HepG2 (cell line): ENCODE measurements around the gene MPO. TPM values are rescaled to one million over a fixed set of nuclear protein-coding genes. Genes with fewer than 3 reads are reported as not detected.

Experiments
- CAMTA2 ChIP-seq: sonication (generic); formaldehyde crosslinking; IDR thresholded peaks from 2 replicates; pipeline ENCODE4 v1.4.0; 2020; ENCODE audit warnings: mild to moderate bottlenecking, missing genetic modification reagents, borderline replicate concordance
- DR1 ChIP-seq: sonication (generic); formaldehyde crosslinking; IDR thresholded peaks from 2 replicates; pipeline ENCODE4 v1.8.0; 2021; ENCODE audit warnings: mild to moderate bottlenecking, missing genetic modification reagents, inconsistent platforms
- GATAD2A ChIP-seq: IDR thresholded peaks from 2 replicates; pipeline ENCODE4 v1.6.1; 2016
- GTF2F1 ChIP-seq: fragments of 150-350 bp; IDR thresholded peaks from 2 replicates; pipeline ENCODE4 v1.6.1; 2014; ENCODE audit warnings: low read length
- MED8 ChIP-seq: sonication (generic); formaldehyde crosslinking; IDR thresholded peaks from 2 replicates; pipeline ENCODE4 v1.8.1; 2023; ENCODE audit warnings: mild to moderate bottlenecking, missing genetic modification reagents; ENCODE audit not compliant: insufficient replicate concordance
- NR1H2 ChIP-seq: sonication (generic); formaldehyde crosslinking; IDR thresholded peaks from 2 replicates; pipeline ENCODE4 v1.8.1; 2022; ENCODE audit warnings: low read depth, missing genetic modification reagents, borderline replicate concordance
- SETDB1 ChIP-seq: sonication (generic); formaldehyde crosslinking; IDR thresholded peaks from 2 replicates; pipeline ENCODE4 v1.5.1; 2020; ENCODE audit warnings: missing genetic modification reagents, mild to moderate bottlenecking, borderline replicate concordance
- ZC3H13 ChIP-seq: sonication (generic); formaldehyde crosslinking; IDR thresholded peaks from 2 replicates; pipeline ENCODE4 v1.8.1; 2023; ENCODE audit warnings: mild to moderate bottlenecking, missing genetic modification reagents, moderate library complexity
- ZNF329 ChIP-seq: sonication (generic); formaldehyde crosslinking; IDR thresholded peaks from 2 replicates; pipeline ENCODE4 v1.9.0; 2021; ENCODE audit warnings: low read depth, mild to moderate bottlenecking, missing genetic modification reagents
- ZNF589 ChIP-seq: sonication (generic); formaldehyde crosslinking; conservative IDR thresholded peaks from 2 replicates; pipeline ENCODE4 v1.8.0; 2022; ENCODE audit warnings: mild to moderate bottlenecking, moderate library complexity, missing genetic modification reagents
- polyA plus RNA-seq, 8 experiments: library from polyadenylated mRNA; depleted of rRNA in 3 of 8; stranded (reverse) in 7 of 8; unstranded in 1 of 8; fragments of >200 nt; fragmentation: Illumina TruSeq in 4 of 8; extraction: Trizol in 4 of 8; gene quantifications; 2 replicates each; pipeline versions ENCODE4 v1.2.1 to v1.2.3, GENCODE V29; 2011 to 2016; ENCODE audit warnings: low read depth in 4 of 8, missing spikeins in 1 of 8, mixed read lengths in 1 of 8; ENCODE audit not compliant: insufficient read depth in 1 of 8
- total RNA-seq, 5 experiments: library from RNA; depleted of rRNA; stranded (reverse); fragments of >200 nt; fragmentation: Illumina TruSeq; extraction: Trizol; gene quantifications; 2 replicates each; pipeline ENCODE4 v1.2.3, GENCODE V29; 2016; ENCODE audit warnings: low read depth in 1 of 5
- TF ChIP-seq, protein P1 (sequence below), 2 experiments: fragments of 450-650 bp in 1 of 2; sonication (generic) in 1 of 2; formaldehyde crosslinking in 1 of 2; IDR thresholded peaks; 2 replicates each; pipeline versions ENCODE4 v1.6.1 to v1.8.0; 2016 to 2022; ENCODE audit warnings: antibody characterized with exemption in 1 of 2, mild to moderate bottlenecking in 1 of 2, missing genetic modification reagents in 1 of 2
- TF ChIP-seq, protein P2 (sequence below): sonication (generic); formaldehyde crosslinking; IDR thresholded peaks from 2 replicates; pipeline ENCODE4 v1.4.0; 2020; ENCODE audit warnings: missing genetic modification reagents, borderline replicate concordance
- TF ChIP-seq, protein P3 (sequence below): sonication (generic); formaldehyde crosslinking; IDR thresholded peaks from 2 replicates; pipeline ENCODE4 v1.5.0; 2020; ENCODE audit warnings: mild to moderate bottlenecking, missing genetic modification reagents, borderline replicate concordance

MPO gene
- total and polyA plus RNA-seq, 2 of the 13 experiments (the other 11 are each of a cell fraction or from before 2014, with no cell fraction given), result not detected

DNA sequence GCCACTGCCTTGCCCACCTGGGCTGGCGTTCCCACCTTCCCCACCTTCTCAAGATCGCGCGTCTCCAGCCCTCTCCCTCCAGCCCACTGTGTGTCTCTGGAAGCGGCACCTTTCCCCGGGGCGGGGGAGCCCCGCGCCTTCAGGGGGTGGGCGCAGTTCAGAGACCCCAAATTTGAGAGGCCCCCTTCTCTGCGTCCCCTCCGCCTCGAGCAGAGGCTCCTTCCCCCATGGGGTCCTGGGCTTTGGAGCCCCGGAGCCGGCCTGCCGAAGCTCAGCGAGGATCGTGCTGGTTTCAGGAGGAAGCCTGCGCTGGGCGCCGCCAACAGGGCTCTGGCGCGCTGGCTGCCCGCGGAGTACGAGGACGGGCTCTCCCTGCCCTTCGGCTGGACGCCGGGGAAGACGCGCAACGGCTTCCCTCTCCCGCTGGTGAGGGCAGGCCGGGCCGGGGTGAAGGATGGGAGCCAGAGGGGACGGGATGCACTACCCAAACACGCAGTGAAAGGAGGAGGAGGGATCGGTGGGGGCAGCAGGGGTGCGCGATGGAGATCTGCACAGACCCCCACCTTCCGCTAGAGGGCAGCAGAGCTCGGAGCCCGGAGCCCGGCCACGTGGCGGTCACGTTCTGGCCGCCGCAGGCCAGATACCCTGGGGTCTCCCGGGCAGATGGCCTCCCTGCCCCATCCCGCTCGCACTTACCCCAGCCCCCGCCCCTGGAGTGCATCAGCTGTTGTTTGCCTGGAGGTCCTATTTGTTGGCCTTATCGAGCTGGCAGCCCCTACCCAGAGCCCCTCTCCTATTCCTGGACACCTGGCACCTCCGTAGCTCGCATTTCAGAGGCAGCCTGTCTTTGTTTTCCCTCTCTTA is 31.2 kb downstream of the MPO start (continued):
- TF ChIP-seq, protein P1, sequence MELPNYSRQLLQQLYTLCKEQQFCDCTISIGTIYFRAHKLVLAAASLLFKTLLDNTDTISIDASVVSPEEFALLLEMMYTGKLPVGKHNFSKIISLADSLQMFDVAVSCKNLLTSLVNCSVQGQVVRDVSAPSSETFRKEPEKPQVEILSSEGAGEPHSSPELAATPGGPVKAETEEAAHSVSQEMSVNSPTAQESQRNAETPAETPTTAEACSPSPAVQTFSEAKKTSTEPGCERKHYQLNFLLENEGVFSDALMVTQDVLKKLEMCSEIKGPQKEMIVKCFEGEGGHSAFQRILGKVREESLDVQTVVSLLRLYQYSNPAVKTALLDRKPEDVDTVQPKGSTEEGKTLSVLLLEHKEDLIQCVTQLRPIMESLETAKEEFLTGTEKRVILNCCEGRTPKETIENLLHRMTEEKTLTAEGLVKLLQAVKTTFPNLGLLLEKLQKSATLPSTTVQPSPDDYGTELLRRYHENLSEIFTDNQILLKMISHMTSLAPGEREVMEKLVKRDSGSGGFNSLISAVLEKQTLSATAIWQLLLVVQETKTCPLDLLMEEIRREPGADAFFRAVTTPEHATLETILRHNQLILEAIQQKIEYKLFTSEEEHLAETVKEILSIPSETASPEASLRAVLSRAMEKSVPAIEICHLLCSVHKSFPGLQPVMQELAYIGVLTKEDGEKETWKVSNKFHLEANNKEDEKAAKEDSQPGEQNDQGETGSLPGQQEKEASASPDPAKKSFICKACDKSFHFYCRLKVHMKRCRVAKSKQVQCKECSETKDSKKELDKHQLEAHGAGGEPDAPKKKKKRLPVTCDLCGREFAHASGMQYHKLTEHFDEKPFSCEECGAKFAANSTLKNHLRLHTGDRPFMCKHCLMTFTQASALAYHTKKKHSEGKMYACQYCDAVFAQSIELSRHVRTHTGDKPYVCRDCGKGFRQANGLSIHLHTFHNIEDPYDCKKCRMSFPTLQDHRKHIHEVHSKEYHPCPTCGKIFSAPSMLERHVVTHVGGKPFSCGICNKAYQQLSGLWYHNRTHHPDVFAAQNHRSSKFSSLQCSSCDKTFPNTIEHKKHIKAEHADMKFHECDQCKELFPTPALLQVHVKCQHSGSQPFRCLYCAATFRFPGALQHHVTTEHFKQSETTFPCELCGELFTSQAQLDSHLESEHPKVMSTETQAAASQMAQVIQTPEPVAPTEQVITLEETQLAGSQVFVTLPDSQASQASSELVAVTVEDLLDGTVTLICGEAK (IDR thresholded peaks at IDR 0.05), result no peak
- TF ChIP-seq, protein P1 (CRISPR knock-in tag; IDR thresholded peaks at IDR 0.05), result peak; percentile 75
- peak; percentile 66 for TF ChIP-seq MED8
- TF ChIP-seq ZNF589 (CRISPR knock-in tag), result 0 out of 2 replicates have a peak, but pooled peaks have one; percentile 68
- TF ChIP-seq, protein P2, sequence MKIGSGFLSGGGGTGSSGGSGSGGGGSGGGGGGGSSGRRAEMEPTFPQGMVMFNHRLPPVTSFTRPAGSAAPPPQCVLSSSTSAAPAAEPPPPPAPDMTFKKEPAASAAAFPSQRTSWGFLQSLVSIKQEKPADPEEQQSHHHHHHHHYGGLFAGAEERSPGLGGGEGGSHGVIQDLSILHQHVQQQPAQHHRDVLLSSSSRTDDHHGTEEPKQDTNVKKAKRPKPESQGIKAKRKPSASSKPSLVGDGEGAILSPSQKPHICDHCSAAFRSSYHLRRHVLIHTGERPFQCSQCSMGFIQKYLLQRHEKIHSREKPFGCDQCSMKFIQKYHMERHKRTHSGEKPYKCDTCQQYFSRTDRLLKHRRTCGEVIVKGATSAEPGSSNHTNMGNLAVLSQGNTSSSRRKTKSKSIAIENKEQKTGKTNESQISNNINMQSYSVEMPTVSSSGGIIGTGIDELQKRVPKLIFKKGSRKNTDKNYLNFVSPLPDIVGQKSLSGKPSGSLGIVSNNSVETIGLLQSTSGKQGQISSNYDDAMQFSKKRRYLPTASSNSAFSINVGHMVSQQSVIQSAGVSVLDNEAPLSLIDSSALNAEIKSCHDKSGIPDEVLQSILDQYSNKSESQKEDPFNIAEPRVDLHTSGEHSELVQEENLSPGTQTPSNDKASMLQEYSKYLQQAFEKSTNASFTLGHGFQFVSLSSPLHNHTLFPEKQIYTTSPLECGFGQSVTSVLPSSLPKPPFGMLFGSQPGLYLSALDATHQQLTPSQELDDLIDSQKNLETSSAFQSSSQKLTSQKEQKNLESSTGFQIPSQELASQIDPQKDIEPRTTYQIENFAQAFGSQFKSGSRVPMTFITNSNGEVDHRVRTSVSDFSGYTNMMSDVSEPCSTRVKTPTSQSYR (CRISPR knock-in tag), result 0 out of 2 replicates have a peak, but pooled peaks have one; percentile 26
- TF ChIP-seq, protein P3, sequence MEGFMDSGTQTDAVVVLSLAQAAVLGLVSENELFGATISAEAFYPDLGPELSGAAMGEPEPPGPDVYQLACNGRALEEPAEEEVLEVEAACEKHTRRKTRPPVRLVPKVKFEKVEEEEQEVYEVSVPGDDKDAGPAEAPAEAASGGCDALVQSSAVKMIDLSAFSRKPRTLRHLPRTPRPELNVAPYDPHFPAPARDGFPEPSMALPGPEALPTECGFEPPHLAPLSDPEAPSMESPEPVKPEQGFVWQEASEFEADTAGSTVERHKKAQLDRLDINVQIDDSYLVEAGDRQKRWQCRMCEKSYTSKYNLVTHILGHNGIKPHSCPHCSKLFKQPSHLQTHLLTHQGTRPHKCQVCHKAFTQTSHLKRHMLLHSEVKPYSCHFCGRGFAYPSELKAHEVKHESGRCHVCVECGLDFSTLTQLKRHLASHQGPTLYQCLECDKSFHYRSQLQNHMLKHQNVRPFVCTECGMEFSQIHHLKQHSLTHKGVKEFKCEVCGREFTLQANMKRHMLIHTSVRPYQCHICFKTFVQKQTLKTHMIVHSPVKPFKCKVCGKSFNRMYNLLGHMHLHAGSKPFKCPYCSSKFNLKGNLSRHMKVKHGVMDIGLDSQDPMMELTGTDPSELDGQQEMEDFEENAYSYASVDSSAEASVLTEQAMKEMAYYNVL (CRISPR knock-in tag), result no peak; the same call in 1 of the 2 replicates
- peak; percentile 66 for TF ChIP-seq GATAD2A (CRISPR knock-in tag)
- peak; percentile 36; the same call in 1 of the 2 replicates for TF ChIP-seq DR1 (CRISPR knock-in tag)
- TF ChIP-seq SETDB1 (CRISPR knock-in tag), result no peak
- no peak for TF ChIP-seq NR1H2
- peak; percentile 15; the same call in 1 of the 2 replicates for TF ChIP-seq ZC3H13
- peak; percentile 69; the same call in 1 of the 2 replicates for TF ChIP-seq CAMTA2 (CRISPR knock-in tag)
- TF ChIP-seq ZNF329, result peak; percentile 80
- TF ChIP-seq GTF2F1, result no peak
